Esophagus (tissue), 2 donors: ENCODE measurements around the gene C1GALT1. TPM values are rescaled to one million over a fixed set of nuclear protein-coding genes. Genes with fewer than 3 reads are reported as not detected.

Experiments
- H3K27ac ChIP-seq, 2 donors: one replicate each; pipeline ENCODE4 v1.5.1; 2013; ENCODE audit warnings: low read depth in 2 of 2, mild to moderate bottlenecking in 2 of 2, inconsistent platforms in 1 of 2, low read length in 1 of 2, moderate library complexity in 1 of 2
- H3K27me3 ChIP-seq, 2 donors: one replicate each; pipeline ENCODE4 v1.6.1; 2013; ENCODE audit warnings: low read length in 2 of 2, control low read depth in 1 of 2, mild to moderate bottlenecking in 1 of 2; ENCODE audit not compliant: insufficient read depth in 2 of 2, control insufficient read depth in 1 of 2
- H3K36me3 ChIP-seq, 2 donors: one replicate each; pipeline ENCODE4 v1.6.1; 2013; ENCODE audit warnings: low read length in 1 of 2; ENCODE audit not compliant: control insufficient read depth in 2 of 2, insufficient read depth in 2 of 2
- H3K4me1 ChIP-seq, 2 donors: one replicate each; pipeline ENCODE4 v1.6.1; 2013; ENCODE audit warnings: low read length in 1 of 2; ENCODE audit not compliant: control insufficient read depth in 2 of 2, insufficient read depth in 2 of 2
- H3K4me3 ChIP-seq, 2 donors: one replicate each; pipeline ENCODE4 v1.5.1; 2013; ENCODE audit warnings: low read length in 2 of 2, mild to moderate bottlenecking in 2 of 2, low read depth in 1 of 2, moderate library complexity in 1 of 2
- H3K9me3 ChIP-seq, 2 donors: one replicate each; pipeline ENCODE4 v1.6.1; 2013; ENCODE audit warnings: mild to moderate bottlenecking in 2 of 2, low read depth in 1 of 2, low read length in 1 of 2, moderate library complexity in 1 of 2; ENCODE audit not compliant: control insufficient read depth in 2 of 2, insufficient read depth in 1 of 2
- WGBS, 2 donors: extraction: QIAGEN DNeasy Blood & Tissue Kit; methylation state at CpG; one replicate each; pipeline ENCODE4 v1.1.7; 2013; 5-methylcytosine and 5-hydroxymethylcytosine counted together
- polyA plus RNA-seq, 2 donors: library from polyadenylated mRNA; stranded (reverse); fragments of 200-250 nt; gene quantifications; one replicate each; pipeline ENCODE4 v1.2.3, GENCODE V29; 2013
- donor health status: healthy with polysubstance abuse.
- donor health status: Bipolar disorder and iron deficiency.

Gene C1GALT1
- polyA plus RNA-seq, 2 donors = 14.3 to 17.1 TPM

GRCh38 chr7:7290429-7291122 is 108.2 kb downstream of the C1GALT1 start:
- H3K9me3 ChIP-seq = no peaks in the 10 kb centered on the region
- WGBS, 2 donors = 56 to 92% methylated on average over 5 of the region's 5 CpGs
- H3K27ac ChIP-seq = no peak overlapping the region
- no peaks in the 10 kb centered on the region for H3K4me1 ChIP-seq
- no peak overlapping the region for H3K4me3 ChIP-seq
- H3K36me3 ChIP-seq = no peaks in the 10 kb centered on the region
- no peaks in the 10 kb centered on the region for H3K27me3 ChIP-seq

GRCh38 chr7:7292085-7292484 is 109.7 kb downstream of the C1GALT1 start:
- Histone ChIP-seq H3K36me3 (no peaks in the 10 kb centered on the region), H3K9me3 (no peaks in the 10 kb centered on the region), H3K4me1 (no peaks in the 10 kb centered on the region), H3K4me3 (no peak overlapping the region), H3K27me3 (no peaks in the 10 kb centered on the region), H3K27ac (no peak overlapping the region)
- 66 to 79% methylated on average over 4 of the region's 4 CpGs for WGBS, 2 donors

- no peaks in the 10 kb centered on the region for H3K27me3 ChIP-seq
- H3K4me3 ChIP-seq = no peak overlapping the region
- no peak overlapping the region for H3K27ac ChIP-seq
- H3K4me1 ChIP-seq = no peaks in the 10 kb centered on the region
- no peaks in the 10 kb centered on the region for H3K9me3 ChIP-seq
- 77 to 85% methylated on average over 5 of the region's 5 CpGs for WGBS, 2 donors
- no peaks in the 10 kb centered on the region for H3K36me3 ChIP-seq
Measured at GRCh38 chr7:7292608-7293007, 110.3 kb downstream of the C1GALT1 start.

- WGBS, 2 donors = 96 to 98% methylated on average over 2 of the region's 2 CpGs
- H3K27ac ChIP-seq = no peak overlapping the region
- H3K9me3 ChIP-seq = no peaks in the 10 kb centered on the region
- H3K4me1 ChIP-seq = no peaks in the 10 kb centered on the region
- H3K36me3 ChIP-seq = no peaks in the 10 kb centered on the region
- H3K27me3 ChIP-seq = no peaks in the 10 kb centered on the region
- no peak overlapping the region for H3K4me3 ChIP-seq
Measured at GRCh38 chr7:7293092-7293491, 110.7 kb downstream of the C1GALT1 start.

- Histone ChIP-seq H3K4me1 (no peaks in the 10 kb centered on the region), H3K27ac (no peak overlapping the region), H3K9me3 (no peaks in the 10 kb centered on the region), H3K4me3 (no peak overlapping the region), H3K27me3 (no peaks in the 10 kb centered on the region), H3K36me3 (no peaks in the 10 kb centered on the region)
- 69 to 85% methylated on average over 4 of the region's 4 CpGs for WGBS, 2 donors
Measured at GRCh38 chr7:7294911-7295310, 112.6 kb downstream of the C1GALT1 start.
